ENCODE measurements around the gene ZGRF1.
"Not testable (repeated sequence)": the region's sequence is repeated elsewhere in the genome, so short reads cannot be mapped to it uniquely, and the experiment has no call there.

The ZGRF1 gene

DNA sequence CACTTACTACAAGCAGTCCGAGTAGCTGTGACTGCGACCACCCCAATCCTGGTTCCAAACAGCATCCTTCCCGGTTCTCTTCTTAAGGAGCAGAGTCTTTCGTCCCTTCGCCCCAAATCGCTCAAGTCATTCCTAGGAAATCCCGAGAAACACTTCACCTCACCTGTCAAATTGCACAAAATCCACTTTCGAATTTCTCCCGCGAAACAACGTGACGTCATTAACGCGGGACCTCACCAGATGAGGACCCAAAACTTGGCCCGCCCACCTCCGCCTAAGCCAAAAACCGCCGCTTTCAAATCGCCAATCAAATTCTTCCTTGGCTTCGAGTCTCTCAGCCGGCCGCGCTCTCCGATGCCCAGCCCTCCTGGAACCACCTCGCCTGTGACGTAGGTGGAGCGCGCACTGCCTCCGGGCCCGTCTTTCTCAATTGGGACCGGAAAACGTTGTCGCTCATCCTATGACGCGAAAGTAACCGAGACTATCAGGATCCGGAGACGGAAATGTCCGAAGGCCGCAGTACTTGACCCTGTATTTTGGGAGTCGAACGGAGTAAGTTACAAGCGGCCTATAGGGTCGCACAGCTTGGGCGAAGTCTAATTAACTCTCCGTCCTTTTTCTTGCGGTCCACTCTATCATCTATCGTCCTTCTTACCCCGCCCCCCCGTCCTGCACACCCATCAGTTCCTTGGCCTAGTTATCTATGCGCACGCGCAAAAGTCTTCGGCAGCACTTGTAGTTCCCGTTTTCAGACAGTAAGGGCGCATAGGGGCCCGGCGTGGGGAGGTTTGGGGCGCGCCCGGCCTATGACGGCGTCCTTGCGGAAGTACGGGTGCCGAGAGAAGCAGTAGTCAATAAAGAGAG lies at the start of gene ZGRF1, which contains the start of gene LARP7:
Gene ZGRF1 (minus strand): TSS at position 222 of the 864 bp plus-strand sequence. CDS start 3,733 bp downstream, outside the sequence.
Gene LARP7 (plus strand): TSS at position 456 of the 864 bp plus-strand sequence. CDS start 7,527 bp downstream, outside the sequence.
- DNase-seq, result peak; percentile 96

DNA sequence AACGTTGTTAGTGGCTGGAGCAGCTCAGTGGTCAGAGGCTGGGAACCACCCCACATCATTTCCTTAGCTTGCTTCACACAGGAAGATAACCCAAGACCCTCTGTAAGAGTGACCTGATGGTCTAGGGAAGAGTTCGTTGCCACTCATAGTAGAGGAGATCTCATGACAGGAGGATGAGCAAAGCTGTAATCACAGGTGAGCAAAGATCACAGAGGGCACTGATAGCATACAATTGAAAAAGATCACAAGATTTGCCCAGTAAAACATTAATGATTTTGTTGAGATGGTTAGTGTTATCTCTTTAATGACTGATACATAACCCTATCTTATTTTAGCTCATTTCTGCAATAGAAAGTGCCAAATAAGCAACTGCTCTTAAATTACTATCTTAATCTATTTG lies 44.3 kb upstream of the ZGRF1 start:
- DNase-seq, result no peak

GRCh38 chr4:112677519-112678091 lies 40.9 kb upstream of the ZGRF1 start:
- DNase-seq, result no peak

GRCh38 chr4:112674376-112674775 lies 37.7 kb upstream of the ZGRF1 start:
- DNase-seq, result no peak

DNA sequence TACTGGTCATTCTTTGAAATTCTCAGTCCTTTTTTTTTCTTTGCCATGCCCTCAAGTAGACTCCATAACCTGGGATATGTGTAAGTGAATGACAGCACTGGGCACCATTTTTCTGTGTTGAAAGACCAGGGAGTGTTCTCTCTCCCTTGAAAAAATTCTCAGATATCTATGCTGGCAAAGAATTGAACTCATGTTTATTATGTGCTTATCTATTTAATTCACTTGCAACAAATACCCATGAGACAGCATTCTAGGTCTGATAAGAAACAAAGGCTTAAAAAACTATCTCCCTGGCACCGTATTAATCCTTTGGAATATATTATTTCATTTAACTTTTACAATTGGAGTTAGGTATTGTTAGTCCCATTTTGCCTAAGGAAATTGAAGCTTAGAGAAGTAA lies 37.0 kb upstream of the ZGRF1 start:
- DNase-seq, result no peak

DNA sequence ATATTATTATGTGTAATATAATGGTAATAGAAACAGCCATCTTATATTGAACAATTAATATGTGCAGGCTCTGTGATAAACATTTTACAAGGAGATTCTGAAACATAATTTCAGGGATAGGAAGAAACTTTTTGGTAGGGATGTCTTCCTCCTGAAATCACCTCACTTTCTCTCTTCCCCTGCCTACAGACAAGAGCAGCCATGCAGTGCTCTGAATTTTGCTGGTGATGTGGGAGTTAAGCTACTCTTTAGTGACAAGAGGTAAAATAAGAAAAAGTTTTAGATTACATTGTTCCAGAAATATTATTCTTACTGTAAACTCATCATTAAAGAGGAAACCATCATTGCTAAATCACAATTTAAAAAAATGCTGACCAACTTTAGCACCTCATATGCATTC lies 36.4 kb upstream of the ZGRF1 start:
- DNase-seq, result no peak

DNA sequence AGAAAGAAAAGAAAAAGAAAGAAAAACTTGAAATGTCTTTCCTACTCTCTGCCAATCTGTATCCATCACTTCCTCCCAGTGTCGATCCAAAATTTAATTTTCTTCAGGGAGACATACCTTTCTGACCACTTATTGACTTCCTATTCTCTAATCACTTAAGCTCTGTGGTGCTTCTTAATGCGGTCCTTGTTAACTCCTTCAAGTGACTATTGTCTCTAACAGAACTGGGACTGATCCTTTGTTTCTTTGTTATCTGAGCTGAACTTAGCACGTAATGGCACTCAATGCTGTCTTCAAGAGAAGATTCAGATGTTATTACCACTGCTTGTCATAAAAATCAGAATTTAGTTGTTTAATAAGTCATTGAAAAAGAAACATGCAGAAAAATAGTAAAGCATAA lies 31.4 kb upstream of the ZGRF1 start:
- DNase-seq, result no peak

- no peak for DNase-seq
Observed at GRCh38 chr4:112664611-112665010, 27.9 kb upstream of the ZGRF1 start.

DNA sequence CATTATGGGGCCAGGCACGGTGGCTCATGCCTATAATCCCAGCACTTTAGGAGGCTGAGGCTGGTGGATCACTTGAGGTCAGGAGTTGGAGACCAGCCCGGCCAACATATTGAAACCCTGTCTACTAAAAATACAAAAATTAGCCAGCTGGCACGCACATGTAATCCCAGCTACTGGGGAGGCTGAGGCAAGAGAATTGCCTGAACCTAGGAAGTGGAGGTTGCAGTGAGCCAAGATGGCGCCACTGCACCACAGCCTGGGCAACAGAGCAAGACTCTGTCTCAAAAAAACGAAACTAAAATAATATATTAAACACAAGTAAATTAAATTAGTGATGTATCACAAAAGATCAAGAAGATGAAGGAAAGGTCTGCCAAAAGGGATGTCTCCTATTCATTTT lies 19.4 kb upstream of the ZGRF1 start:
- not testable (repeated sequence) for DNase-seq

- DNase-seq, result no peak
Observed at GRCh38 chr4:112655270-112655669, 18.6 kb upstream of the ZGRF1 start.

DNA sequence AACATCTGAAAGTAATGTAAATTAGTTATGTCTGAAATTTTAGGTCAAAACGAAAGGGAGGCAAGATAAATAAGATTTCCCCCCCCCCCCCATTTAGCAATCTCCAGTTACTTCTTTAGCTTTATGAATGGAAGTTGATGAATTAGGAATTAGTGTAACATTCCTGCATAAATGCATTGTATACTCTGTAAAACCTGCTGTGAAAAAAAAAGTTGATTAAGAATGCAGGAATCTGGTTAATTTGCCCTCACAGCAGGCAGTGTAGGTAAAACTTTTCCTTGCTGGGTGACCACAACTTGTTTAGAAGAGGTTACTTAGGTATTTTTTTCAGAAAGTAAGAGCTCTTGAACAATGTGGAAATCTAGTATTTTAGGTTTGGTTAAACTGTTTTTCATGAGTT lies 15.5 kb upstream of the ZGRF1 start:
- no peak for DNase-seq

- DNase-seq, result no peak
Observed at GRCh38 chr4:112651641-112652040, 14.9 kb upstream of the ZGRF1 start.

- DNase-seq, result no peak
Observed at GRCh38 chr4:112650332-112650731, 13.6 kb upstream of the ZGRF1 start.

DNA sequence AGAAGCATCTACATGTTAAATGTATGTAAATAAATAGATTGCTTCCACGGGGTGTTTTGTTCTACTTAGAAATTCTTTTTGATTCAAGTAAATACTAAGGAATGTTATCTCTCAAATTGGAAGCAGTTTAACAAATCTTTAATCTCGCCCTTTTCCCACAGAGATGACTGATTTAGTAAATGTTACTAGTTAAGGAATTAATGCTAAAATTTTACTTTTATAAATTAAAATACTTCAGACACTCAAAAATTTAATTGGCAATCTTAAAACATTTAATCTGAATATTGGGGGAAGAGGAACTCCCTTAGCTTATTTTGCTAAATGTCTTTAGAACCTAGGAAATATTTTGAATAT lies 12.3 kb upstream of the ZGRF1 start:
- DNase-seq, result no peak

DNA sequence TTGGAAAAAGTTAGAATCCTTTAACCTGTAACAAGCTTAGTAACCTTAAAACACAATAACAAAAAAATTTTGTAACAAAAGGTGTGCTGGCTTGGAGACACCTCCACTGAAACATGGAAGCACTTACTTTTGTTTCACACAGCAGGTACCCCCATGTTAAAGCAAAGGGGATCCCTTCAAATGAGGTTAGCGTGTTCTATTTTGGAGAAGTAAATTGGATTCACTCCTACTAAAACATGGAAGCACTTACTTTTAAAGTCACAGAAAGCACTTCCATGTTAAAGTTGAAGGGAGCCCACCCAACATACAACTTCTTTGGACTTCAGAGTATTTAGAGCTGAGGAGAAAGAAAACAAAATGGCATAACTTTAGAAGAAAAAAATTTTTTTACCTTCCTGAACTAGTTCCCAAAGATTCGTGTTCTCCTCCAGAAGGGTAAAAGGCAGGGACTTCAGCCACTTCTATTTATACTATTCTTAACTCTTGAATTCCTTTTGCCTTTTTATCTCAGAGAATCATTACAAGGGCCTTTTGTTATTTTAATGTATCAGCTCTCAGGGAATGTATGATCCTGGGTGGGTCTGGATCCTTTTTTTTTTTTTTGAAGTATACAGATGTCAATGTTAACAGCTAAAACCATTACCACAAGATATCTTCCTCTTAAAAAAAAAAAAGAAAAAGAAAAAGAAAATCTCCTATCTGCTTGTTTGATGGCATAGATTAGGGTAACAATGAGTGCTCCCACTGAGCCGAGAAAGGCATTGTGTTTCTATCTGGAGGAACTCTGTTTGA lies 11.8 kb upstream of the ZGRF1 start:
- DNase-seq, result no peak

- DNase-seq, result no peak
Observed at GRCh38 chr4:112647785-112648184, 11.1 kb upstream of the ZGRF1 start.

- DNase-seq, result no peak
Observed at GRCh38 chr4:112646632-112647537, 10.2 kb upstream of the ZGRF1 start.

DNA sequence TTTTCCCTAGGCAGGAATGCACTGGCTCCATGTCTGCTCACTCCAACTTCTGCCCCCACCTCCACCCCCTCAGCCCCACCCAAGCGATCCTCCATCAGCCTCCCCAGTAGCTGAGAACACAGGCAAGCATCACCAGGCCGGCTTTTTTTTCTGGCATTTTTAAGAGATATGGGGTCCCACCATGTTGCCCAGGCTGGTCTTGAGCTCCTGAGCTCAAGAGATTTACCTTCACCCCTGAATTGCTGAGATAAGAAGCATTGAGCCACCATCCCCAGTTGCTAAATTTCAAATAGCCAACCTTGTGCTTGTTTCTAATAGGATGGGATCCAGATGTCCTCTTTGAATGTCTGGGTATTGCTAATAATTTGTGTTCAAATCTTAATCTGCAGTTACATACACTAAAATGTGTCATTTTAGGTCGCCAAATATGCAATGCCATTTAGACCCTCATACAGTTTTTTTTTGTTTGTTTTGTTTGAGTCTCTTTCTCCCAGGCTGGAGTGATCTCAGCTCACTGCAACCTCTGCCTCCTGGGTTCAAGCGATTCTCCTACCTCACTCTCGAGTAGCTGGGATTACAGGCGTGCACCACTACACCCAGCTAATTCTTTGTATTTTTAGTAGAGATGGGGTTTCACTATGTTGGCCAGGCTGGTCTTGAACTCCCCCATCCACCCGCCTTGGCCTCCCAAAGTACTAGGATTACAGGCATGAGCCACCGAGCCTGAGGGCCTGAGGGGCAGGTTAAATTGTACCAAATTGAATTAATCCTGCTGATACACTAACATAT lies 9.0 kb upstream of the ZGRF1 start:
- DNase-seq, result no peak

- not testable (repeated sequence) for DNase-seq
Observed at GRCh38 chr4:112644595-112645535, 8.2 kb upstream of the ZGRF1 start.

DNA sequence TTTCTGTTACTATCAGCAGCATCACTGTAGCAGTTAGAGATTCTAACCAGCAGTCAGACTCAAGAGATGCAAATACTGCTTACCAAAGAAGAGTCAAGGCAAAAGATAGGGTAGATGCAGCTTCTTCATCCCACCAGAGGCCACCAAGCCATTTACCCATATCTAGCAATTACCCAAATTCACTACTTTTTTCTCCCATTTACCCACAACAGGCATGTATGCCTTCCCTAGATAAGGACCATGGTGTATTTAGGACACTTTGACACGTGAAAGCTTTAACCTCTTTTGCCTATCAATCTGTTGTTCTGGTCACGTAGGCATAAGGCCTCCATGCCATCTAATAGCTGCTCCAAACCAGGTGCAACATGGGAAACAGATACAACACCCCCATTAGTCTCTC lies 5.8 kb upstream of the ZGRF1 start:
- DNase-seq, result no peak

GRCh38 chr4:112637552-112637866 lies 800 bp upstream of the ZGRF1 start:
- no peak for DNase-seq

Measured in activated T-cell treated with anti-CD3 and anti-CD28 coated beads, Interleukin-2, amount 50 U/mL, for 1 hour (primary cell).